Peyer's patch (tissue), 4 donors: ENCODE results near the gene ZSCAN21. TPM values are rescaled to one million over a fixed set of nuclear protein-coding genes. Genes with fewer than 3 reads are reported as not detected.
A peak's percentile ranks its signal among the peaks of the same experiment; 100 is the strongest.

Experiments
- DNase-seq, 3 donors: peaks; one replicate each; pipeline ENCODE4 v3.0.0-alpha.2; 2017 to 2019
- H3K27ac ChIP-seq, 4 donors: fragments of 200-600 bp; sonication (generic); one replicate each; pipeline ENCODE4 v1.5.1; 2016 to 2019
- H3K27me3 ChIP-seq, 2 donors: fragments of 200-600 bp; sonication (generic); one replicate each; pipeline ENCODE4 v1.5.1; 2019
- H3K36me3 ChIP-seq, 3 donors: fragments of 200-600 bp; sonication (generic); one replicate each; pipeline ENCODE4 v1.5.1; 2016 to 2019
- H3K4me1 ChIP-seq, 4 donors: fragments of 200-600 bp; sonication (generic); one replicate each; pipeline ENCODE4 v1.5.1; 2016 to 2019
- H3K4me3 ChIP-seq, 4 donors: fragments of 200-600 bp; sonication (generic); 1 replicate in 3 of 4; 2 replicates in 1 of 4; pipeline ENCODE4 v1.5.1; 2016 to 2019; ENCODE audit warnings: mild to moderate bottlenecking in 1 of 4
- H3K9me3 ChIP-seq, 4 donors: fragments of 200-600 bp; sonication (generic); one replicate each; pipeline ENCODE4 v1.5.1; 2016 to 2019; ENCODE audit warnings: mild to moderate bottlenecking in 1 of 4
- POLR2A ChIP-seq, 2 donors: fragments of 450-650 bp; IDR thresholded peaks; one replicate each; pipeline ENCODE4 v1.5.1; 2017; ENCODE audit warnings: antibody characterized with exemption in 2 of 2, mild to moderate bottlenecking in 2 of 2, moderate library complexity in 2 of 2
- total RNA-seq, 4 donors: library from RNA; depleted of rRNA; stranded (reverse); fragments of >200 nt; gene quantifications; one replicate each; pipeline ENCODE4 v1.1.0, GENCODE V29; 2016
- TF ChIP-seq, protein P1 (sequence below), 6 experiments: fragments of 450-650 bp in 4 of 6; fragments of 200-600 bp in 2 of 6; sonication (generic) in 1 of 6; IDR thresholded peaks; one replicate each; pipeline ENCODE4 v1.5.1; 2017 to 2019; ENCODE audit warnings: antibody characterized with exemption in 6 of 6, mild to moderate bottlenecking in 3 of 6, moderate library complexity in 1 of 6

Gene ZSCAN21
- total RNA-seq, 4 donors from 2014 or later, result 8.4 to 30.5 (median 12.0) TPM

DNA sequence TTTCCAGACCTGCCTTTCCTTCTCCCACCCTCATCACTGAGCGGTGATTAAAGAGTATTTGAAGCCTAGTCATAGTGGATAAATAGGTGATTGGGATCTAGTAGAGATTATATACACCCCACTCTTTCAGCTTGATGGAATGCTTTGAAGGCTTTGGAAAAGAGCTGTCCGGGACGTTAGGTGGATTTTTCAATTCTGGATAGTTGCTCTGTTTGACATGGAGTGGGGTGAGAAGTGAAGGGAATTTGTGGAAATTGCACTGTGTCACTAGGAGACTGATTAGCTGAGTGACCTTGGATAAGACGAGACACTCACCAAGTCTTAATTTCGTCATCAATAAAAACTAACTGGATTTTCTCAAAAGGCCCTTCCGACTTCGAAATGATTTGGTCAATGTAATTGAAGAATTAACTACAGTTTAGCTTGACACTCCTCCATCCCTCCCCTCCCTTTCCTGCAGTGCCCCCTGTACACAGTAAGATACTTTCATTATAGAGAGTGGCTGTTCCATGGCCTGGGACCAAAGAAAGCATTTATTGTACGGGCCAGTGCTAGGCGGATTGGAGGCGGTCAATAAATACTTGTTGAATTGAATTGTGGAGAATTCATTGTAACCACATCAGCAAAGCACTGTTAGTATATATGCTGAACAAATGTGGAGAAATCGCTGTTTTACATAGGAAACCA, 33.2 kb upstream of the ZSCAN21 start:
- peaks cover 0 to 35% (median 6%) of the 10 kb centered on the region in 4 donors for H3K4me1 ChIP-seq
- H3K27me3 ChIP-seq, result no peaks in the 10 kb centered on the region
- no peaks in the 10 kb centered on the region for H3K36me3 ChIP-seq
- no peak for TF ChIP-seq POLR2A (IDR thresholded peaks at IDR 0.05)
- TF ChIP-seq, protein P1, sequence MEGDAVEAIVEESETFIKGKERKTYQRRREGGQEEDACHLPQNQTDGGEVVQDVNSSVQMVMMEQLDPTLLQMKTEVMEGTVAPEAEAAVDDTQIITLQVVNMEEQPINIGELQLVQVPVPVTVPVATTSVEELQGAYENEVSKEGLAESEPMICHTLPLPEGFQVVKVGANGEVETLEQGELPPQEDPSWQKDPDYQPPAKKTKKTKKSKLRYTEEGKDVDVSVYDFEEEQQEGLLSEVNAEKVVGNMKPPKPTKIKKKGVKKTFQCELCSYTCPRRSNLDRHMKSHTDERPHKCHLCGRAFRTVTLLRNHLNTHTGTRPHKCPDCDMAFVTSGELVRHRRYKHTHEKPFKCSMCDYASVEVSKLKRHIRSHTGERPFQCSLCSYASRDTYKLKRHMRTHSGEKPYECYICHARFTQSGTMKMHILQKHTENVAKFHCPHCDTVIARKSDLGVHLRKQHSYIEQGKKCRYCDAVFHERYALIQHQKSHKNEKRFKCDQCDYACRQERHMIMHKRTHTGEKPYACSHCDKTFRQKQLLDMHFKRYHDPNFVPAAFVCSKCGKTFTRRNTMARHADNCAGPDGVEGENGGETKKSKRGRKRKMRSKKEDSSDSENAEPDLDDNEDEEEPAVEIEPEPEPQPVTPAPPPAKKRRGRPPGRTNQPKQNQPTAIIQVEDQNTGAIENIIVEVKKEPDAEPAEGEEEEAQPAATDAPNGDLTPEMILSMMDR (IDR thresholded peaks at IDR 0.05), result no peak
- no peaks in the 10 kb centered on the region for H3K9me3 ChIP-seq
- peak overlapping the region; percentile 90 to 99 (median 96) for H3K27ac ChIP-seq
- H3K4me3 ChIP-seq, result peak overlapping the region; percentile 91 to 99 (median 98)
- DNase-seq, result peak in 1 of 3 donors; percentile 44

DNA sequence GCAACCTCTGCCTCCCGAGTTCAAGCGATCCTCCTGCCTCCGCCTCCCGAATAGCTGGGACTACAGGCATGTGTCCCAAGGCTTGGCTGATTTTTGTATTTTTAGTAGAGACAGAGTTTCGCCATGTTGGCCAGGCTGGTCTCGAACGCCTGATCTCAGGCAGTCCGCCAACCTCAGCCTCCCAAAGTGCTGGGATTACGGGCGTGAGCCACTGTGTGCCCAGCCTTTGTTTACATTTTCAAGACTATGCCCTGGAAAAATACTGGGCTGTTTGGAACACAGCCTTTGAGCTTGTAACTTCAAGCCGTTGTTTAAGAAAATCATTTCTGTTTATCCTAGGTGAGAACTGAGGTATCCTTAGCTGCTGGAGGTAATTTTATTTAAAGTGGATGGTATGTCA, 32.3 kb upstream of the ZSCAN21 start:
- no peaks in the 10 kb centered on the region for H3K9me3 ChIP-seq
- peak in 2 of 3 donors; percentile 49 to 66 for DNase-seq
- H3K27ac ChIP-seq, result peak overlapping the region in 3 of 4 donors; percentile 64 to 99 (median 99)
- peak overlapping the region in 2 of 4 donors; percentile 91 to 98 for H3K4me3 ChIP-seq
- H3K36me3 ChIP-seq, result peaks cover 0 to 5% (median 0%) of the 10 kb centered on the region in 3 donors
- H3K4me1 ChIP-seq, result peaks cover 0 to 42% (median 6%) of the 10 kb centered on the region in 4 donors
- H3K27me3 ChIP-seq, result no peaks in the 10 kb centered on the region
- no peak for TF ChIP-seq POLR2A (IDR thresholded peaks at IDR 0.05)
- TF ChIP-seq, protein P1 (IDR thresholded peaks at IDR 0.05), result no peak

DNA sequence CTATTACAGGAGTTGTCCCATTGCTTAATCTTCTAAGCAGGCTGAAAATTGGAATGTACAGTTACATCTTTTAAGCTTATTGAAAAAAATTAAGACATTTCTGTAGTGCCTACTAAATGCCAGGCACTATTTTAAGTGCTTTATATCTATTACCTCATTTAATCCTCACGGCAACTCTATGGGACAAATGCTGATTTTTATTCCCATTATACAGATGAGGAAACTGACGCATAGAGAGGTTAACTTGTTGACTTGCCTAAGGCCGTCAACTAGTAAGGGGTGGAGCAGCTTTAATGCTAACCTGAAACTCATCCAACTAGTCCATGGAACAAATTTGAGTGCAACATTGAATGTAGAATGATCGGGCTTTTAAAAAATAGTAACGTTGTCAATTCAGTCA, 31.7 kb upstream of the ZSCAN21 start:
- Histone ChIP-seq H3K4me1 (peaks cover 0 to 45% (median 6%) of the 10 kb centered on the region in 4 donors), H3K27me3 (no peaks in the 10 kb centered on the region), H3K9me3 (no peaks in the 10 kb centered on the region), H3K4me3 (peak overlapping the region in 1 of 4 donors; percentile 98), H3K36me3 (peaks cover 0 to 8% (median 0%) of the 10 kb centered on the region in 3 donors), H3K27ac (peak overlapping the region in 2 of 4 donors; percentile 64 to 99)
- TF ChIP-seq, protein P1 (IDR thresholded peaks at IDR 0.05), result no peak
- TF ChIP-seq POLR2A (IDR thresholded peaks at IDR 0.05), result no peak
- DNase-seq, result no peak

DNA sequence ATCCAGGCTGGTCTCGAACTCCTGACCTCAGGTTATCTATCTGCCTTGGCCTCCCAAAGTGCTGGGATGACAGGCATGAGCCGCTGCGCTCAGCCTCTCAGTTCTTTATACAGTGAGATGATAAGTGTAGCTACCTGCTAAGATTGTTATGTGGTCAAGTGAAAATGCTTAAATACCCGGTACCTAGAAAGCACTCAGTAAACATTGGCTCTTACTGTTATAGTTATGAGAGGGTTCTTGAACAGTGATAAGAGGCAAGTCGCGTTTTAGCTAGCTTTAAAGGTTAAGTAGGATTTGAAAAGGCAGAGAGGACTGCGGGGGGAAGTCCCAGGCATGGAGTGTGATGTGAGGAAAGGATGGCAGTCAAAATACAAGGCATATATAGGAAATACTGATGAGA, 29.7 kb upstream of the ZSCAN21 start:
- DNase-seq, result no peak
- H3K27ac ChIP-seq, result no peak overlapping the region

DNA sequence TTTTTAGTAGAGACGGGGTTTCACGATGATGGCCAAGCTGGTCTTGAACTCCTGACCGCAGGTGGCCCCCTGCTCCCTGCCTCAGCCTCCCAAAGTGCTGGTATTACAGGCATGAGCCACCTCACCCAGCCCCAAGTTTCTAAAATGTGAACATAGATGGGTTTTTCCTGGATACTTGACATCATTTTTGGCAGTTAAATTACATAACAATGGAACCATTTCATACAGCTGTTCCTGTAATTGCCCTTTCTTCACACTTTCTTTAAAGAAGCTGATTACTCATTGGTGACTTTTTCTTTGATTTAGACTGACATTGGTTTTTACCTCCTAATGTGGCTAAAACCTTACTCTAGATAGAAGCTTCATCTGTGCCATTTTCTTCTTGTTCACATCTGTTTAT, 28.3 kb upstream of the ZSCAN21 start:
- H3K27ac ChIP-seq, result no peak overlapping the region
- H3K4me1 ChIP-seq, result peaks cover 0 to 45% (median 3%) of the 10 kb centered on the region in 4 donors

More for the DNA sequence above, 29.7 kb upstream of the ZSCAN21 start:
- Histone ChIP-seq H3K27me3 (no peaks in the 10 kb centered on the region), H3K36me3 (peaks cover 0 to 29% (median 4%) of the 10 kb centered on the region in 3 donors), H3K4me1 (peaks cover 0 to 45% (median 4%) of the 10 kb centered on the region in 4 donors), H3K9me3 (no peaks in the 10 kb centered on the region), H3K4me3 (no peak overlapping the region)
- TF ChIP-seq, protein P1 (IDR thresholded peaks at IDR 0.05), result no peak
- no peak for TF ChIP-seq POLR2A (IDR thresholded peaks at IDR 0.05)

More for the DNA sequence above, 28.3 kb upstream of the ZSCAN21 start:
- TF ChIP-seq POLR2A (IDR thresholded peaks at IDR 0.05), result no peak
- TF ChIP-seq, protein P1 (IDR thresholded peaks at IDR 0.05), result no peak
- Histone ChIP-seq H3K27me3 (no peaks in the 10 kb centered on the region), H3K9me3 (no peaks in the 10 kb centered on the region), H3K36me3 (peaks cover 0 to 41% (median 4%) of the 10 kb centered on the region in 3 donors), H3K4me3 (no peak overlapping the region)
- DNase-seq, result no peak
